K562 (cell line): ENCODE results near the gene TET2. TPM values are rescaled to one million over a fixed set of nuclear protein-coding genes. Genes with fewer than 3 reads are reported as not detected.

Experiments used
- ATAC-seq: fragments of 200-7000 bp; cut with Tn5 transposase; 3 replicates; pipeline ENCODE4 v1.9.1; 2020; ENCODE audit warnings: moderate library complexity
- BruUV-seq: library from RNA; stranded (reverse); fragments of 400-500 nt; replicated peaks from 2 replicates; lab custom pipeline; 2021; lab: Mats Ljungman, UMichigan
- CTCF ChIA-PET: fragments of 300-600 bp; formaldehyde crosslinking; extraction: SDS; loops from one replicate; lab custom pipeline; 2021; ENCODE audit warnings: low intra/inter-chr PET ratio; lab: Yijun Ruan, JAX
- POLR2A ChIA-PET: fragments of 300-600, 350-650 bp; sonication (Branson Sonifier 250); formaldehyde crosslinking; extraction: SDS; loops from one replicate; lab custom pipeline; 2021; ENCODE audit warnings: antibody characterized with exemption, inconsistent platforms; lab: Yijun Ruan, JAX
- DNase-seq, 4 experiments: peaks; one replicate each; pipeline versions ENCODE4 v3.0.0 to v3.0.0-alpha.2; 2011 to 2018; ENCODE audit warnings: low spot score in 3 of 4, mixed read lengths in 3 of 4; ENCODE audit errors: extremely low read depth in 1 of 4
- FAIRE-seq: peaks from 2 replicates; lab custom pipeline; 2011; peaks lifted over from hg19 to GRCh38; lab: Jason Lieb, UNC
- H2AFZ ChIP-seq: 2 replicates; pipeline ENCODE4 v1.6.0; 2011; ENCODE audit warnings: low read depth, low read length, control low read depth, inconsistent platforms
- H3K27ac ChIP-seq: fragments of 200-600 bp; 3 replicates; pipeline ENCODE4 v1.8.0; 2011; ENCODE audit warnings: low read depth, mild to moderate bottlenecking, control low read depth, inconsistent platforms, low read length, moderate library complexity, mixed read lengths; ENCODE audit errors: extremely low read depth
- H3K27me3 ChIP-seq, 2 experiments: fragments of 300-600 bp in 1 of 2; 2 replicates in 1 of 2; 3 replicates in 1 of 2; pipeline versions ENCODE4 v1.6.0 to v1.8.0; 2011; ENCODE audit warnings: inconsistent platforms in 2 of 2, low read length in 2 of 2, mild to moderate bottlenecking in 1 of 2, mixed read lengths in 1 of 2, moderate library complexity in 1 of 2; ENCODE audit not compliant: control insufficient read depth in 2 of 2, insufficient read depth in 2 of 2
- H3K36me3 ChIP-seq: fragments of 300-600 bp; 3 replicates; pipeline ENCODE4 v1.8.0; 2011; ENCODE audit warnings: mild to moderate bottlenecking, low read length, inconsistent platforms; ENCODE audit not compliant: control insufficient read depth, insufficient read depth
- H3K4me1 ChIP-seq, 2 experiments: fragments of 200-600 bp in 1 of 2; replicated peaks in 1 of 2; 2 replicates in 1 of 2; 3 replicates in 1 of 2; pipeline versions ENCODE4 v1.5.1 to v1.8.0; 2011; ENCODE audit warnings: inconsistent platforms in 2 of 2, low read length in 2 of 2, mild to moderate bottlenecking in 1 of 2, mixed read lengths in 1 of 2, moderate library complexity in 1 of 2; ENCODE audit not compliant: control insufficient read depth in 2 of 2, insufficient read depth in 2 of 2
- H3K4me2 ChIP-seq: 2 replicates; pipeline ENCODE4 v1.6.1; 2011; ENCODE audit warnings: low read length, control low read depth, inconsistent platforms, mixed read lengths; ENCODE audit not compliant: insufficient read depth
- H3K4me3 ChIP-seq: fragments of 200-600 bp; sonication (generic), shearing (Covaris generic); 2 replicates; pipeline ENCODE4 v1.5.1; 2016; ENCODE audit warnings: control low read depth, inconsistent platforms
- H3K79me2 ChIP-seq: fragments of 200-600 bp; 3 replicates; pipeline ENCODE4 v1.8.0; 2011; ENCODE audit warnings: low read length, inconsistent platforms; ENCODE audit not compliant: control insufficient read depth, insufficient read depth
- H3K9ac ChIP-seq, 2 experiments: 2 replicates each; pipeline versions ENCODE4 v1.6.0 to v1.6.1; 2011; ENCODE audit warnings: low read depth in 2 of 2, low read length in 2 of 2, control low read depth in 1 of 2, inconsistent platforms in 1 of 2, mild to moderate bottlenecking in 1 of 2, mixed read lengths in 1 of 2; ENCODE audit not compliant: insufficient read depth in 1 of 2
- H3K9me1 ChIP-seq: one replicate; pipeline ENCODE4 v1.6.0; 2011; ENCODE audit warnings: inconsistent platforms, mild to moderate bottlenecking, low read length, moderate library complexity; ENCODE audit not compliant: control insufficient read depth, insufficient read depth
- H3K9me3 ChIP-seq: replicated peaks from 2 replicates; pipeline ENCODE4 v1.5.1; 2011; ENCODE audit warnings: low read depth, low read length, inconsistent platforms; ENCODE audit not compliant: control insufficient read depth, insufficient read depth
- H4K20me1 ChIP-seq: replicated peaks from 2 replicates; pipeline ENCODE4 v1.6.1; 2011; ENCODE audit warnings: low read length, inconsistent platforms, mixed read lengths; ENCODE audit not compliant: control insufficient read depth, insufficient read depth
- BMI1 ChIP-seq: fragments of 150-350 bp; IDR thresholded peaks from 2 replicates; pipeline ENCODE4 v1.6.1; 2014; ENCODE audit warnings: low read length
- NFE2 ChIP-seq: IDR thresholded peaks from 2 replicates; pipeline ENCODE4 v1.6.1; 2014; ENCODE audit warnings: antibody characterized with exemption, low read depth
- NKRF ChIP-seq: fragments of 450-650 bp; IDR thresholded peaks from 2 replicates; pipeline ENCODE4 v1.6.1; 2016; ENCODE audit warnings: borderline replicate concordance
- POLR2H ChIP-seq: IDR thresholded peaks from 2 replicates; pipeline ENCODE4 v1.6.1; 2016; ENCODE audit warnings: missing genetic modification characterization, low read depth, mild to moderate bottlenecking, control low read depth, missing compliant biosample characterization, moderate library complexity
- WGBS: fragments of 100-300 bp; shearing (Covaris generic); methylation state at CpG from one replicate; pipeline ENCODE4 v1.1.6; 2016; ENCODE audit warnings: low coverage, mixed read lengths; ENCODE audit not compliant: insufficient coverage; ENCODE audit errors: missing lambda C conversion rate; 5-methylcytosine and 5-hydroxymethylcytosine counted together
- in situ Hi-C: fragments of 300-500 bp; cut with MboI; formaldehyde crosslinking; loops from 4 replicates; pipeline ENCODE4 v1.15.0; 2018; ENCODE audit warnings: inconsistent platforms, mixed read lengths
- intact Hi-C: fragments of 100-400 bp; cut with micrococcal nuclease; formaldehyde crosslinking; loops from 2 replicates; pipeline ENCODE4 v1.14.2; 2022
- polyA plus RNA-seq, 8 experiments: library from polyadenylated mRNA; depleted of rRNA in 4 of 8; stranded (reverse) in 5 of 8; unstranded in 3 of 8; fragments of >200 nt; fragmentation: Nextera tagmentation in 2 of 8; fragmentation: Illumina TruSeq in 1 of 8; extraction: Ambion mirVana in 2 of 8; extraction: Trizol in 1 of 8; gene quantifications; 2 replicates each; pipeline versions ENCODE4 v1.2.1 to v1.2.3, GENCODE V29; 2011 to 2014; ENCODE audit warnings: inconsistent platforms in 1 of 8, missing spikeins in 1 of 8
- total RNA-seq, 7 experiments: library from RNA; depleted of rRNA in 6 of 7; stranded (reverse); fragments of >200 nt in 6 of 7; fragmentation: Illumina TruSeq in 2 of 7; extraction: Trizol in 2 of 7; gene quantifications; 2 replicates each; pipeline versions ENCODE4 v1.2.1 to v1.2.3, GENCODE V29; 2011 to 2021; ENCODE audit warnings: low replicate concordance in 1 of 7

Gene TET2
- total and polyA plus RNA-seq, 9 of the 15 experiments (the other 6 are each of a cell fraction or from before 2014, with no cell fraction given) = 0.80 to 11.1 (median 4.9) TPM

GRCh38 chr4:105148356-105148755 lies 1.7 kb downstream of the TET2 start:
- in situ Hi-C loops (no loop called here), intact Hi-C loops (loop anchor here (5.0 kb wide), 1 partner anchor 564 kb away; no protein-coding TSS in a partner anchor)
- CTCF ChIA-PET = no interaction called here
- no peaks in the 10 kb centered on the region for H3K36me3 ChIP-seq
- H3K4me1 ChIP-seq = peaks cover 5 to 7% of the 10 kb centered on the region in 2 experiments; a peak in 4 of 5 replicates
- no peaks in the 10 kb centered on the region for H3K9me3 ChIP-seq
- no peaks in the 10 kb centered on the region for H4K20me1 ChIP-seq
- no peak overlapping the region for H3K27ac ChIP-seq
- peak overlapping the region; percentile 94; the same call in 1 of the 2 replicates for H3K4me3 ChIP-seq
- no peak overlapping the region for H2AFZ ChIP-seq
- FAIRE-seq (no peak), ATAC-seq (no peak), DNase-seq (no peak)
- H3K4me2 ChIP-seq = peak overlapping the region; percentile 94
- POLR2A ChIA-PET = no interaction called here
- H3K9ac ChIP-seq = peak overlapping the region in 1 of 2 experiments; percentile 95; a peak in 3 of 4 replicates
- no TSS peak for BruUV-seq
- 0% methylated on average over 1 of the region's 1 CpG for WGBS
- H3K79me2 ChIP-seq = peaks cover 44% of the 10 kb centered on the region
- no peaks in the 10 kb centered on the region for H3K27me3 ChIP-seq
- H3K9me1 ChIP-seq = no peaks in the 10 kb centered on the region
- no peak for TF ChIP-seq NFE2
- TF ChIP-seq POLR2H = 0 out of 2 replicates have a peak, but pooled peaks have one; percentile 25
- no peak for TF ChIP-seq BMI1
- no peak for TF ChIP-seq NKRF
